22Rv1 (cell line): Measurements from ENCODE around the gene RNF112.

ENCODE experiments used
- CTCF ChIP-seq: fragments of 450-650 bp; IDR thresholded peaks from 2 replicates; pipeline ENCODE4 v1.5.1; 2017; ENCODE audit warnings: mild to moderate bottlenecking
- ZFX ChIP-seq: fragments of 450-650 bp; IDR thresholded peaks from 2 replicates; pipeline ENCODE4 v1.6.1; 2017; ENCODE audit warnings: antibody characterized with exemption, borderline replicate concordance

- TF ChIP-seq CTCF (no peak), ZFX (no peak)
These were observed 24.7 kb upstream of the RNF112 start for GRCh38 chr17:19386051-19386929.
